MCF 10A (cell line): ENCODE results near the gene HES2. TPM values are rescaled to one million over a fixed set of nuclear protein-coding genes. Genes with fewer than 3 reads are reported as not detected.
"Not testable (repeated sequence)": the region's sequence is repeated elsewhere in the genome, so short reads cannot be mapped to it uniquely, and the experiment has no call there.

Experiments used
- BruUV-seq: library from RNA; stranded (reverse); fragments of 400-500 nt; replicated peaks from 2 replicates; lab custom pipeline; 2021; lab: Mats Ljungman, UMichigan
- CTCF ChIA-PET: fragments of 300-600 bp; sonication (Branson Sonifier 250); formaldehyde crosslinking; extraction: SDS; loops from one replicate; lab custom pipeline; 2021; ENCODE audit warnings: antibody characterized with exemption, inconsistent platforms; lab: Yijun Ruan, JAX
- POLR2A ChIA-PET: fragments of 300-600, 350-650 bp; sonication (Branson Sonifier 250); formaldehyde crosslinking; extraction: SDS; loops from one replicate; lab custom pipeline; 2020; ENCODE audit warnings: antibody characterized with exemption, inconsistent platforms; lab: Yijun Ruan, JAX
- DNase-seq: peaks from one replicate; pipeline ENCODE4 v3.0.0-alpha.2; 2018; ENCODE audit not compliant: unreplicated experiment
- H3K27ac Mint-ChIP-seq: one replicate; pipeline ENCODE4 v1.8.0; 2022; ENCODE audit warnings: mild to moderate bottlenecking, low read depth, mixed read lengths; ENCODE audit not compliant: unreplicated experiment
- H3K27me3 Mint-ChIP-seq: one replicate; pipeline ENCODE4 v1.8.0; 2022; ENCODE audit warnings: mixed read lengths; ENCODE audit not compliant: insufficient read depth, unreplicated experiment
- H3K36me3 Mint-ChIP-seq: one replicate; pipeline ENCODE4 v1.8.0; 2022; ENCODE audit warnings: mild to moderate bottlenecking, moderate library complexity, mixed read lengths; ENCODE audit not compliant: insufficient read depth, unreplicated experiment
- H3K4me1 Mint-ChIP-seq: one replicate; pipeline ENCODE4 v1.8.0; 2022; ENCODE audit warnings: mixed read lengths; ENCODE audit not compliant: insufficient read depth, unreplicated experiment
- H3K4me3 Mint-ChIP-seq: one replicate; pipeline ENCODE4 v1.8.0; 2022; ENCODE audit warnings: mild to moderate bottlenecking, moderate library complexity, mixed read lengths; ENCODE audit not compliant: unreplicated experiment
- H3K9me3 Mint-ChIP-seq: one replicate; pipeline ENCODE4 v1.8.0; 2022; ENCODE audit warnings: mixed read lengths; ENCODE audit not compliant: unreplicated experiment
- CTCF ChIP-seq: fragments of 200-600 bp; IDR thresholded peaks from one replicate; pipeline ENCODE4 v1.8.0; 2022; ENCODE audit warnings: antibody characterized with exemption, mild to moderate bottlenecking; ENCODE audit not compliant: unreplicated experiment
- intact Hi-C: fragments of 100-400 bp; cut with micrococcal nuclease; formaldehyde crosslinking; loops from 2 replicates; pipeline ENCODE4 v1.14.1; 2022
- total RNA-seq: library from RNA; stranded (reverse); gene quantifications from 2 replicates; pipeline ENCODE4 v1.2.3, GENCODE V29; 2022

Gene HES2
- total RNA-seq, 1 experiment from 2014 or later, result 7.6 TPM

GRCh38 chr1:6395130-6395529 lies 24.6 kb downstream of the HES2 start:
- H3K27ac Mint-ChIP-seq, H3K4me1 Mint-ChIP-seq, H3K9me3 Mint-ChIP-seq, BruUV-seq, DNase-seq, intact Hi-C loops, H3K27me3 Mint-ChIP-seq, H3K4me3 Mint-ChIP-seq, H3K36me3 Mint-ChIP-seq: not testable (repeated sequence)
- ChIA-PET CTCF (interaction anchor here (0.6 to 6.7 kb wide), 10 partner anchors 8 to 159 kb away, joined by 3 to 59 read pairs (median 4); partner anchors contain the start of gene NOL9), POLR2A (interaction anchor here (1.9 to 5.6 kb wide), 5 partner anchors 10 to 33 kb away, joined by 4 to 38 read pairs (median 35); no protein-coding TSS in a partner anchor)

- BruUV-seq, result no TSS peak
- Mint-ChIP-seq H3K36me3 (no peaks in the 10 kb centered on the region), H3K4me1 (no peaks in the 10 kb centered on the region), H3K27me3 (no peaks in the 10 kb centered on the region), H3K4me3 (peak within 1 kb of the TSS; percentile 75), H3K27ac (peak within 1 kb of the TSS; percentile 91), H3K9me3 (no peaks in the 10 kb centered on the region)
- peak; percentile 16 for TF ChIP-seq CTCF
- POLR2A ChIA-PET, result interaction anchor here (0.6 to 5.6 kb wide), 14 partner anchors 9 to 204 kb away, joined by 3 to 38 read pairs (median 4); no protein-coding TSS in a partner anchor
- intact Hi-C loops, result no loop called here
- DNase-seq, result peak; percentile 87
- CTCF ChIA-PET, result interaction anchor here (0.7 to 6.7 kb wide), 6 partner anchors 10 to 814 kb away, joined by 3 to 59 read pairs (median 12); no protein-coding TSS in a partner anchor
Observed at GRCh38 chr1:6393400-6394187, 26.1 kb downstream of the HES2 start, which contains the start of gene ACOT7. ACOT7 (minus strand) TSS chr1:6393767; CDS start chr1:6393399, 368 bp downstream.

GRCh38 chr1:6392809-6393399 lies 26.8 kb downstream of the HES2 start:
- H3K4me1 Mint-ChIP-seq, result no peaks in the 10 kb centered on the region
- H3K9me3 Mint-ChIP-seq, result no peaks in the 10 kb centered on the region
- DNase-seq, result no peak
- no peaks in the 10 kb centered on the region for H3K27me3 Mint-ChIP-seq
- TF ChIP-seq CTCF, result no peak
- BruUV-seq, result no TSS peak
- peak overlapping the region; percentile 75 for H3K4me3 Mint-ChIP-seq
- peak overlapping the region; percentile 67 for H3K27ac Mint-ChIP-seq
- H3K36me3 Mint-ChIP-seq, result no peaks in the 10 kb centered on the region
- intact Hi-C loops, result no loop called here
- ChIA-PET CTCF (interaction anchor here (0.7 to 6.7 kb wide), 9 partner anchors 11 to 146 kb away, joined by 3 to 59 read pairs (median 4); no protein-coding TSS in a partner anchor), POLR2A (interaction anchor here (0.7 to 5.6 kb wide), 11 partner anchors 8 to 205 kb away, joined by 3 to 38 read pairs (median 5); no protein-coding TSS in a partner anchor)

- BruUV-seq, result TSS peak; percentile 42
- no peak for TF ChIP-seq CTCF
- Mint-ChIP-seq H3K36me3 (no peaks in the 10 kb centered on the region), H3K4me1 (peaks cover under 1% of the 10 kb centered on the region), H3K9me3 (no peaks in the 10 kb centered on the region), H3K27me3 (no peaks in the 10 kb centered on the region), H3K4me3 (peak overlapping the region; percentile 75), H3K27ac (peak overlapping the region; percentile 67)
- ChIA-PET POLR2A (interaction anchor here (0.5 to 5.6 kb wide), 11 partner anchors 12 to 206 kb away, joined by 3 to 38 read pairs (median 4); partner anchors contain the start of gene GPR153), CTCF (interaction anchor here (0.6 to 6.7 kb wide), 11 partner anchors 9 to 145 kb away, joined by 3 to 59 read pairs (median 3); no protein-coding TSS in a partner anchor)
- no peak for DNase-seq
- intact Hi-C loops, result no loop called here
Observed at GRCh38 chr1:6391951-6392808, 27.5 kb downstream of the HES2 start.
